Ovary (tissue), 3 donors: ENCODE results near the gene CLN6.
"Not testable (repeated sequence)": the region's sequence is repeated elsewhere in the genome, so short reads cannot be mapped to it uniquely, and the experiment has no call there.

ENCODE experiments used
- EP300 ChIP-seq: sonication (generic); formaldehyde crosslinking; IDR thresholded peaks from one replicate; pipeline ENCODE4 v1.6.1; 2017; ENCODE audit warnings: antibody characterized with exemption
- POLR2A ChIP-seq: fragments of 450-650 bp; IDR thresholded peaks from one replicate; pipeline ENCODE4 v1.6.1; 2017; ENCODE audit warnings: antibody characterized with exemption, mild to moderate bottlenecking, moderate library complexity
- TF ChIP-seq, protein P1 (sequence below), 3 donors: fragments of 450-650 bp in 2 of 3; fragments of 200-600 bp in 1 of 3; IDR thresholded peaks; one replicate each; pipeline versions ENCODE4 v1.5.1 to v1.8.0; 2016 to 2022; ENCODE audit warnings: antibody characterized with exemption in 3 of 3, mild to moderate bottlenecking in 1 of 3
- donor health status: DM: no; HTN: no; CAD: no.

DNA sequence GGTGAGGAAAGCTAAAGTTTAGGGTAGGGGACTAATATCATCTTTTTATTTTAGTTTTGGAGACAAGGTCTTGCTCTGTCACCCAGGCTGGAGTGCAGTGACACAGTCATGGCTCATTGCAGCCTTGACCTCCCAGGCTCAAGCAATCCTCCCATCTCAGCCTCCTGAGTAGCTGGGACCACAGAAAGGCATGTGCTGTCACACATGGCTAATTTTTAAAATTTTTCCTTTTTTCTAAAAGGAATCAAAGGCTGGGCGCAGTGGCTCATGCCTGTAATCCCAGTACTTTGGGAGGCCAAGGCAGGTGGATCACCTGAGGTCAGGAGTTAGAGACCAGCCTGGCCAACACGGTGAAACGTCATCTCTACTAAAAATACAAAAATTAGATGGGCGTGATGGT is 4.1 kb downstream of the CLN6 start:
- not testable (repeated sequence) for TF ChIP-seq POLR2A, EP300
- TF ChIP-seq, protein P1, sequence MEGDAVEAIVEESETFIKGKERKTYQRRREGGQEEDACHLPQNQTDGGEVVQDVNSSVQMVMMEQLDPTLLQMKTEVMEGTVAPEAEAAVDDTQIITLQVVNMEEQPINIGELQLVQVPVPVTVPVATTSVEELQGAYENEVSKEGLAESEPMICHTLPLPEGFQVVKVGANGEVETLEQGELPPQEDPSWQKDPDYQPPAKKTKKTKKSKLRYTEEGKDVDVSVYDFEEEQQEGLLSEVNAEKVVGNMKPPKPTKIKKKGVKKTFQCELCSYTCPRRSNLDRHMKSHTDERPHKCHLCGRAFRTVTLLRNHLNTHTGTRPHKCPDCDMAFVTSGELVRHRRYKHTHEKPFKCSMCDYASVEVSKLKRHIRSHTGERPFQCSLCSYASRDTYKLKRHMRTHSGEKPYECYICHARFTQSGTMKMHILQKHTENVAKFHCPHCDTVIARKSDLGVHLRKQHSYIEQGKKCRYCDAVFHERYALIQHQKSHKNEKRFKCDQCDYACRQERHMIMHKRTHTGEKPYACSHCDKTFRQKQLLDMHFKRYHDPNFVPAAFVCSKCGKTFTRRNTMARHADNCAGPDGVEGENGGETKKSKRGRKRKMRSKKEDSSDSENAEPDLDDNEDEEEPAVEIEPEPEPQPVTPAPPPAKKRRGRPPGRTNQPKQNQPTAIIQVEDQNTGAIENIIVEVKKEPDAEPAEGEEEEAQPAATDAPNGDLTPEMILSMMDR (IDR thresholded peaks at IDR 0.05), result not testable (repeated sequence)
